Immature natural killer cell (primary cell): ENCODE measurements around the gene MCRIP2. TPM values are rescaled to one million over a fixed set of nuclear protein-coding genes. Genes with fewer than 3 reads are reported as not detected.
A peak's percentile ranks its signal among the peaks of the same experiment; 100 is the strongest.
"Not testable (repeated sequence)": the region's sequence is repeated elsewhere in the genome, so short reads cannot be mapped to it uniquely, and the experiment has no call there.

Source experiments
- DNase-seq, 3 donors: peaks; one replicate each; pipeline ENCODE4 v3.0.0; 2022; ENCODE audit warnings: mixed read lengths in 1 of 3
- H3K27ac Mint-ChIP-seq, 6 donors: one replicate each; pipeline ENCODE4 v1.8.0; 2020; ENCODE audit warnings: mixed read lengths in 6 of 6, mild to moderate bottlenecking in 5 of 6, inconsistent platforms in 4 of 6, moderate library complexity in 3 of 6
- H3K27me3 Mint-ChIP-seq, 3 donors: one replicate each; pipeline ENCODE4 v1.8.0; 2020 to 2021; ENCODE audit warnings: low read depth in 3 of 3, mild to moderate bottlenecking in 3 of 3, mixed read lengths in 3 of 3, moderate library complexity in 3 of 3, inconsistent platforms in 1 of 3
- H3K36me3 Mint-ChIP-seq, 3 donors: one replicate each; pipeline ENCODE4 v1.8.0; 2020; ENCODE audit warnings: mixed read lengths in 3 of 3, inconsistent platforms in 2 of 3, mild to moderate bottlenecking in 2 of 3
- H3K4me1 Mint-ChIP-seq, 2 donors: one replicate each; pipeline ENCODE4 v1.8.0; 2020; ENCODE audit warnings: inconsistent platforms in 2 of 2, mild to moderate bottlenecking in 2 of 2, mixed read lengths in 2 of 2, moderate library complexity in 1 of 2
- H3K4me3 Mint-ChIP-seq, 5 donors: one replicate each; pipeline ENCODE4 v1.8.0; 2020; ENCODE audit warnings: mild to moderate bottlenecking in 5 of 5, mixed read lengths in 5 of 5, inconsistent platforms in 3 of 5, moderate library complexity in 3 of 5
- H3K9me3 Mint-ChIP-seq, 6 donors: one replicate each; pipeline ENCODE4 v1.8.0; 2020; ENCODE audit warnings: mild to moderate bottlenecking in 6 of 6, mixed read lengths in 6 of 6, inconsistent platforms in 4 of 6, moderate library complexity in 3 of 6
- polyA plus RNA-seq, 3 donors: library from polyadenylated mRNA; unstranded; fragments of 300-500 nt; fragmentation: Illumina TruSeq; gene quantifications; one replicate each; pipeline ENCODE4 v1.2.3, GENCODE V29; 2021

MCRIP2 gene
- 10 to 100 TPM; 16.8 to 36.3 (median 22.8) TPM for polyA plus RNA-seq

GRCh38 chr16:641326-642188 is at the start of gene MCRIP2:
MCRIP2 (plus strand) TSS chr16:641828; CDS start chr16:641992, 164 bp downstream.
- H3K4me3 Mint-ChIP-seq, result peak within 1 kb of the TSS; percentile 57 to 77 (median 74)
- DNase-seq, result peak; percentile 62 to 65 (median 63)
- H3K27ac Mint-ChIP-seq, result no peak within 1 kb of the TSS
- peaks cover 0 to 2% (median 0%) of the 10 kb centered on the region in 6 donors for H3K9me3 Mint-ChIP-seq
- H3K4me1 Mint-ChIP-seq, result peaks cover 0 to 15% of the 10 kb centered on the region in 2 donors
- H3K27me3 Mint-ChIP-seq, result peaks cover 4 to 6% (median 4%) of the 10 kb centered on the region in 3 donors
- H3K36me3 Mint-ChIP-seq, result no peaks in the 10 kb centered on the region

GRCh38 chr16:591892-592517 is 49.6 kb upstream of the MCRIP2 start:
- peaks cover 35 to 42% of the 10 kb centered on the region in 2 donors for H3K4me1 Mint-ChIP-seq
- peak overlapping the region in 1 of 6 donors; percentile 64 for H3K27ac Mint-ChIP-seq
- no peaks in the 10 kb centered on the region for H3K36me3 Mint-ChIP-seq
- H3K9me3 Mint-ChIP-seq, result no peaks in the 10 kb centered on the region
- peaks cover 11 to 19% (median 15%) of the 10 kb centered on the region in 3 donors for H3K27me3 Mint-ChIP-seq
- DNase-seq, result no peak
- H3K4me3 Mint-ChIP-seq, result peak overlapping the region in 4 of 5 donors; percentile 78 to 91 (median 85)

- no peak for DNase-seq
Measured at GRCh38 chr16:592518-593306, 48.9 kb upstream of the MCRIP2 start.

GRCh38 chr16:593406-593805 is 48.2 kb upstream of the MCRIP2 start:
- H3K4me1 Mint-ChIP-seq, result peaks cover 26 to 34% of the 10 kb centered on the region in 2 donors
- H3K9me3 Mint-ChIP-seq, result no peaks in the 10 kb centered on the region
- no peaks in the 10 kb centered on the region for H3K36me3 Mint-ChIP-seq
- no peak for DNase-seq
- H3K27me3 Mint-ChIP-seq, result peaks cover 11 to 19% (median 12%) of the 10 kb centered on the region in 3 donors
- H3K27ac Mint-ChIP-seq, result peak overlapping the region in 1 of 6 donors; percentile 45
- no peak overlapping the region for H3K4me3 Mint-ChIP-seq

More at GRCh38 chr16:592518-593306, 48.9 kb upstream of the MCRIP2 start:
- Mint-ChIP-seq H3K9me3 (no peaks in the 10 kb centered on the region), H3K4me1 (peaks cover 33 to 37% of the 10 kb centered on the region in 2 donors), H3K4me3 (no peak overlapping the region), H3K36me3 (no peaks in the 10 kb centered on the region), H3K27me3 (peaks cover 11 to 19% (median 15%) of the 10 kb centered on the region in 3 donors), H3K27ac (no peak overlapping the region)

- H3K27me3 Mint-ChIP-seq, result peaks cover 9 to 15% (median 12%) of the 10 kb centered on the region in 3 donors
- H3K4me1 Mint-ChIP-seq, result peaks cover 24 to 31% of the 10 kb centered on the region in 2 donors
- H3K27ac Mint-ChIP-seq, result no peak overlapping the region
- no peaks in the 10 kb centered on the region for H3K9me3 Mint-ChIP-seq
- no peaks in the 10 kb centered on the region for H3K36me3 Mint-ChIP-seq
- no peak for DNase-seq
- H3K4me3 Mint-ChIP-seq, result no peak overlapping the region
Measured at GRCh38 chr16:593807-594206, 47.8 kb upstream of the MCRIP2 start.

GRCh38 chr16:595094-595528 is 46.5 kb upstream of the MCRIP2 start:
- no peaks in the 10 kb centered on the region for H3K9me3 Mint-ChIP-seq
- H3K4me3 Mint-ChIP-seq, result no peak overlapping the region
- H3K36me3 Mint-ChIP-seq, result no peaks in the 10 kb centered on the region
- no peak for DNase-seq
- H3K27me3 Mint-ChIP-seq, result peaks cover 3 to 6% (median 6%) of the 10 kb centered on the region in 3 donors
- no peak overlapping the region for H3K27ac Mint-ChIP-seq
- peaks cover 24 to 31% of the 10 kb centered on the region in 2 donors for H3K4me1 Mint-ChIP-seq

- no peak overlapping the region for H3K4me3 Mint-ChIP-seq
- no peak overlapping the region for H3K27ac Mint-ChIP-seq
- peaks cover 0 to 2% (median 2%) of the 10 kb centered on the region in 3 donors for H3K27me3 Mint-ChIP-seq
- peaks cover 18 to 25% of the 10 kb centered on the region in 2 donors for H3K4me1 Mint-ChIP-seq
- no peak for DNase-seq
- H3K36me3 Mint-ChIP-seq, result no peaks in the 10 kb centered on the region
- H3K9me3 Mint-ChIP-seq, result no peaks in the 10 kb centered on the region
Measured at GRCh38 chr16:595942-596735, 45.5 kb upstream of the MCRIP2 start.

- H3K9me3 Mint-ChIP-seq, result no peaks in the 10 kb centered on the region
- no peak overlapping the region for H3K4me3 Mint-ChIP-seq
- H3K27ac Mint-ChIP-seq, result peak overlapping the region in 1 of 6 donors; percentile 76
- H3K36me3 Mint-ChIP-seq, result no peaks in the 10 kb centered on the region
- no peak for DNase-seq
- peaks cover 16 to 23% of the 10 kb centered on the region in 2 donors for H3K4me1 Mint-ChIP-seq
- peaks cover 0 to 2% (median 2%) of the 10 kb centered on the region in 3 donors for H3K27me3 Mint-ChIP-seq
Measured at GRCh38 chr16:596736-597060, 44.9 kb upstream of the MCRIP2 start.

GRCh38 chr16:597655-598054 is 44.0 kb upstream of the MCRIP2 start:
- not testable (repeated sequence) for H3K9me3 Mint-ChIP-seq, H3K27me3 Mint-ChIP-seq, DNase-seq, H3K4me3 Mint-ChIP-seq, H3K27ac Mint-ChIP-seq, H3K36me3 Mint-ChIP-seq
- H3K4me1 Mint-ChIP-seq, result peaks cover 14 to 19% of the 10 kb centered on the region in 2 donors

GRCh38 chr16:598823-599739 is 42.5 kb upstream of the MCRIP2 start:
- Mint-ChIP-seq H3K9me3 (no peaks in the 10 kb centered on the region), H3K36me3 (no peaks in the 10 kb centered on the region), H3K27me3 (peaks cover 0 to 1% (median 0%) of the 10 kb centered on the region in 3 donors), H3K4me1 (peaks cover 18 to 25% of the 10 kb centered on the region in 2 donors), H3K4me3 (no peak overlapping the region), H3K27ac (no peak overlapping the region)
- no peak for DNase-seq

- no peaks in the 10 kb centered on the region for H3K9me3 Mint-ChIP-seq
- no peak overlapping the region for H3K27ac Mint-ChIP-seq
- H3K27me3 Mint-ChIP-seq, result no peaks in the 10 kb centered on the region
- H3K36me3 Mint-ChIP-seq, result no peaks in the 10 kb centered on the region
- no peak overlapping the region for H3K4me3 Mint-ChIP-seq
- H3K4me1 Mint-ChIP-seq, result peaks cover 16 to 18% of the 10 kb centered on the region in 2 donors
- no peak for DNase-seq
Measured at GRCh38 chr16:600781-601180, 40.8 kb upstream of the MCRIP2 start.

- Mint-ChIP-seq H3K27me3 (no peaks in the 10 kb centered on the region), H3K27ac (no peak overlapping the region), H3K9me3 (no peaks in the 10 kb centered on the region), H3K36me3 (no peaks in the 10 kb centered on the region), H3K4me3 (no peak overlapping the region), H3K4me1 (peaks cover 14 to 18% of the 10 kb centered on the region in 2 donors)
- DNase-seq, result no peak
Measured at GRCh38 chr16:603933-604332, 37.7 kb upstream of the MCRIP2 start.
